H1 (cell line): ENCODE results near the gene TSHZ2. TPM values are rescaled to one million over a fixed set of nuclear protein-coding genes. Genes with fewer than 3 reads are reported as not detected.

Experiments
- CTCF ChIA-PET: fragments of 300-600 bp; sonication (Branson Sonifier 250); formaldehyde crosslinking; loops from one replicate; lab custom pipeline; 2021; ENCODE audit not compliant: partially characterized antibody; lab: Charles Lee
- POLR2A ChIA-PET: fragments of 300-600 bp; sonication (Branson Sonifier 250); formaldehyde crosslinking; loops from one replicate; lab custom pipeline; 2021; ENCODE audit warnings: inconsistent platforms; ENCODE audit not compliant: partially characterized antibody; lab: Charles Lee
- DNase-seq, 2 experiments: peaks; one replicate each; pipeline versions ENCODE4 v3.0.0 to v3.0.0-alpha.2; 2010 to 2022; ENCODE audit warnings: low spot score in 2 of 2, low read depth in 1 of 2, mixed read lengths in 1 of 2
- FAIRE-seq: peaks from 2 replicates; lab custom pipeline; 2011; peaks lifted over from hg19 to GRCh38; lab: Jason Lieb, UNC
- H2AFZ ChIP-seq: 2 replicates; pipeline ENCODE4 v1.8.1; 2012; ENCODE audit warnings: low read length, inconsistent platforms
- H2AK5ac ChIP-seq: 2 replicates; pipeline ENCODE4 v1.6.1; 2013; ENCODE audit warnings: low read depth, low read length
- H2BK120ac ChIP-seq: replicated peaks from 2 replicates; pipeline ENCODE3; 2013; ENCODE audit warnings: low read depth, low read length, inconsistent platforms
- H2BK12ac ChIP-seq: 2 replicates; pipeline ENCODE4 v1.6.1; 2013; ENCODE audit warnings: low read depth, low read length
- H2BK15ac ChIP-seq: 2 replicates; pipeline ENCODE4 v1.6.1; 2013; ENCODE audit warnings: low read length
- H2BK20ac ChIP-seq: 2 replicates; pipeline ENCODE4 v1.6.1; 2013; ENCODE audit warnings: low read length
- H2BK5ac ChIP-seq: 2 replicates; pipeline ENCODE4 v1.6.1; 2013; ENCODE audit warnings: low read depth, low read length
- H3K14ac ChIP-seq: 2 replicates; pipeline ENCODE4 v1.6.1; 2013; ENCODE audit warnings: inconsistent platforms; ENCODE audit not compliant: insufficient read length
- H3K18ac ChIP-seq: 2 replicates; pipeline ENCODE4 v1.6.1; 2013; ENCODE audit warnings: low read length; ENCODE audit errors: extremely low read depth
- H3K23ac ChIP-seq: 2 replicates; pipeline ENCODE4 v1.6.1; 2013; ENCODE audit warnings: inconsistent platforms; ENCODE audit not compliant: insufficient read length
- H3K23me2 ChIP-seq: 2 replicates; pipeline ENCODE4 v1.6.1; 2013; ENCODE audit warnings: low read depth, low read length
- H3K27ac ChIP-seq: 2 replicates; pipeline ENCODE4 v1.6.1; 2011; ENCODE audit warnings: low read depth, low read length, inconsistent platforms
- H3K27me3 ChIP-seq, 4 experiments: replicated peaks in 1 of 4; 1 replicate in 1 of 4; 2 replicates in 3 of 4; pipeline versions ENCODE4 v1.6.1 to v1.8.1; 2011 to 2013; ENCODE audit warnings: low read length in 3 of 4, mild to moderate bottlenecking in 3 of 4, inconsistent platforms in 2 of 4, mixed read lengths in 2 of 4, moderate library complexity in 1 of 4; ENCODE audit not compliant: control insufficient read depth in 3 of 4, insufficient read depth in 3 of 4; ENCODE audit errors: extremely low read depth in 1 of 4
- H3K36me3 ChIP-seq, 4 experiments: 2 replicates each; pipeline versions ENCODE4 v1.6.1 to v1.8.1; 2011 to 2013; ENCODE audit warnings: mild to moderate bottlenecking in 4 of 4, low read length in 3 of 4, moderate library complexity in 2 of 4, control low read depth in 1 of 4, inconsistent platforms in 1 of 4; ENCODE audit not compliant: insufficient read depth in 4 of 4, control insufficient read depth in 2 of 4
- H3K4ac ChIP-seq: replicated peaks from 2 replicates; pipeline ENCODE3; 2013; ENCODE audit warnings: low read length, low read depth, mixed read lengths, inconsistent platforms; ENCODE audit not compliant: insufficient read length
- H3K4me1 ChIP-seq, 4 experiments: replicated peaks in 1 of 4; 1 replicate in 1 of 4; 2 replicates in 3 of 4; pipeline versions ENCODE4 v1.6.1 to v1.8.1; 2011 to 2013; ENCODE audit warnings: low read length in 3 of 4, inconsistent platforms in 2 of 4, mixed read lengths in 1 of 4; ENCODE audit not compliant: insufficient read depth in 4 of 4, control insufficient read depth in 3 of 4
- H3K4me2 ChIP-seq, 2 experiments: 2 replicates each; pipeline versions ENCODE4 v1.6.1 to v1.8.1; 2011 to 2013; ENCODE audit warnings: low read depth in 2 of 2, low read length in 2 of 2, control low read depth in 1 of 2, inconsistent platforms in 1 of 2, mild to moderate bottlenecking in 1 of 2; ENCODE audit not compliant: insufficient read depth in 1 of 2
- H3K4me3 ChIP-seq, 4 experiments: fragments of 200-600, 300-600 bp in 1 of 4; sonication (generic), shearing (Covaris generic), sonication (Bioruptor Twin) in 1 of 4; 2 replicates each; pipeline versions ENCODE4 v1.5.1 to v1.8.1; 2011 to 2016; ENCODE audit warnings: low read length in 4 of 4, low read depth in 3 of 4, control low read depth in 2 of 4, inconsistent platforms in 2 of 4, mild to moderate bottlenecking in 2 of 4, mixed read lengths in 1 of 4, moderate library complexity in 1 of 4; ENCODE audit not compliant: insufficient read depth in 2 of 4; ENCODE audit errors: extremely low read depth in 1 of 4
- H3K56ac ChIP-seq: replicated peaks from 2 replicates; pipeline ENCODE3; 2013; ENCODE audit warnings: low read depth, mild to moderate bottlenecking, mixed read lengths, low read length, inconsistent platforms; ENCODE audit not compliant: insufficient read length
- H3K79me1 ChIP-seq: 2 replicates; pipeline ENCODE4 v1.6.1; 2013; ENCODE audit warnings: low read depth, low read length, control low read depth
- H3K79me2 ChIP-seq, 2 experiments: 2 replicates each; pipeline versions ENCODE4 v1.6.1 to v1.8.1; 2012 to 2013; ENCODE audit warnings: low read length in 2 of 2, mild to moderate bottlenecking in 2 of 2, inconsistent platforms in 1 of 2; ENCODE audit not compliant: insufficient read depth in 2 of 2, control insufficient read depth in 1 of 2
- H3K9ac ChIP-seq, 4 experiments: replicated peaks in 1 of 4; 1 replicate in 1 of 4; 2 replicates in 3 of 4; pipeline versions ENCODE4 v1.6.1 to v1.8.1; 2011 to 2013; ENCODE audit warnings: low read depth in 3 of 4, low read length in 3 of 4, control low read depth in 2 of 4, mild to moderate bottlenecking in 2 of 4, moderate library complexity in 2 of 4, inconsistent platforms in 1 of 4; ENCODE audit errors: extremely low read depth in 1 of 4
- H3K9me3 ChIP-seq, 2 experiments: 2 replicates each; pipeline versions ENCODE4 v1.6.1 to v1.8.1; 2012 to 2013; ENCODE audit warnings: mild to moderate bottlenecking in 2 of 2, moderate library complexity in 2 of 2, control low read depth in 1 of 2, inconsistent platforms in 1 of 2, low read depth in 1 of 2, low read length in 1 of 2, mixed read lengths in 1 of 2; ENCODE audit not compliant: insufficient read depth in 2 of 2
- H4K20me1 ChIP-seq, 2 experiments: replicated peaks in 1 of 2; 2 replicates each; pipeline versions ENCODE3 to v1.8.1; 2011 to 2013; ENCODE audit warnings: inconsistent platforms in 2 of 2, low read length in 2 of 2, mild to moderate bottlenecking in 1 of 2; ENCODE audit not compliant: insufficient read depth in 2 of 2, control insufficient read depth in 1 of 2
- H4K5ac ChIP-seq: 2 replicates; pipeline ENCODE4 v1.6.1; 2013; ENCODE audit warnings: low read length, low read depth, mixed read lengths, inconsistent platforms; ENCODE audit not compliant: insufficient read length
- H4K8ac ChIP-seq: 2 replicates; pipeline ENCODE4 v1.8.0; 2013; ENCODE audit warnings: mild to moderate bottlenecking, moderate library complexity, low read length, inconsistent platforms; ENCODE audit not compliant: insufficient read depth; ENCODE audit errors: extremely low read depth
- H4K91ac ChIP-seq: replicated peaks from 2 replicates; pipeline ENCODE3; 2013; ENCODE audit warnings: low read length, mixed read lengths, inconsistent platforms; ENCODE audit not compliant: insufficient read length
- BACH1 ChIP-seq: IDR thresholded peaks from 2 replicates; pipeline ENCODE4 v1.6.1; 2012; ENCODE audit warnings: low read length, improper control_type of control experiment
- CBX5 ChIP-seq: fragments of 300-800, 300-1000 bp; sonication (generic); IDR thresholded peaks from 2 replicates; pipeline ENCODE4 v1.7.1; 2016; ENCODE audit warnings: antibody characterized with exemption, low read length, low read depth
- CHD1 ChIP-seq: IDR thresholded peaks from 2 replicates; pipeline ENCODE4 v1.6.1; 2012; ENCODE audit warnings: low read depth, low read length, improper control_type of control experiment
- CHD2 ChIP-seq: IDR thresholded peaks from 2 replicates; pipeline ENCODE4 v1.6.1; 2012; ENCODE audit warnings: low read length, improper control_type of control experiment
- CTCF ChIP-seq, 3 experiments: IDR thresholded peaks; 1 replicate in 2 of 3; 2 replicates in 1 of 3; pipeline versions ENCODE4 v1.5.1 to v1.6.1; 2011; ENCODE audit warnings: low read length in 3 of 3, mild to moderate bottlenecking in 3 of 3, inconsistent platforms in 2 of 3, low read depth in 1 of 3, moderate library complexity in 1 of 3; ENCODE audit not compliant: insufficient read depth in 1 of 3; ENCODE audit errors: control extremely low read depth in 1 of 3
- JUND ChIP-seq: IDR thresholded peaks from 2 replicates; pipeline ENCODE4 v1.6.1; 2011; ENCODE audit warnings: mild to moderate bottlenecking, improper control_type of control experiment, low read length
- RAD21 ChIP-seq, 2 experiments: IDR thresholded peaks in 1 of 2; conservative IDR thresholded peaks in 1 of 2; 2 replicates each; pipeline ENCODE4 v1.6.1; 2011; ENCODE audit warnings: low read depth in 2 of 2, low read length in 2 of 2, improper control_type of control experiment in 1 of 2, inconsistent platforms in 1 of 2, mild to moderate bottlenecking in 1 of 2, moderate library complexity in 1 of 2
- RNF2 ChIP-seq: fragments of 200-900, 300-1000 bp; sonication (generic); IDR thresholded peaks from 2 replicates; pipeline ENCODE4 v1.7.1; 2016; ENCODE audit warnings: borderline replicate concordance, low read depth, mild to moderate bottlenecking, antibody characterized with exemption, low read length; ENCODE audit not compliant: poor library complexity, severe bottlenecking; ENCODE audit errors: missing control alignments
- RXRA ChIP-seq: IDR thresholded peaks from 2 replicates; pipeline ENCODE4 v1.6.1; 2011; ENCODE audit warnings: low read depth, mild to moderate bottlenecking, low read length, moderate library complexity; ENCODE audit not compliant: insufficient read depth
- SP1 ChIP-seq: IDR thresholded peaks from 2 replicates; pipeline ENCODE4 v1.6.1; 2011; ENCODE audit warnings: low read depth, low read length
- TCF12 ChIP-seq: IDR thresholded peaks from 2 replicates; pipeline ENCODE4 v1.6.1; 2011; ENCODE audit warnings: low read depth, mild to moderate bottlenecking, low read length
- ZNF274 ChIP-seq: IDR thresholded peaks from 2 replicates; pipeline ENCODE4 v1.7.0; 2012; ENCODE audit warnings: low read length, borderline replicate concordance; ENCODE audit errors: extremely low read depth
- WGBS, 2 experiments: shearing (Covaris generic) in 1 of 2; methylation state at CpG; one replicate each; pipeline versions ENCODE4 v1.1.6 to v1.1.7; 2013 to 2015; ENCODE audit warnings: low lambda C conversion rate in 2 of 2, mixed read lengths in 2 of 2, inconsistent platforms in 1 of 2, low coverage in 1 of 2, missing lambda C conversion rate in 1 of 2; ENCODE audit not compliant: insufficient replicate concordance in 2 of 2, insufficient coverage in 1 of 2, insufficient read length in 1 of 2; ENCODE audit errors: extremely low coverage in 1 of 2, missing lambda C conversion rate in 1 of 2; 5-methylcytosine and 5-hydroxymethylcytosine counted together
- polyA plus RNA-seq, 7 experiments: library from polyadenylated mRNA; depleted of rRNA in 3 of 7; stranded (reverse) in 5 of 7; unstranded in 2 of 7; fragments of >200 nt in 5 of 7; fragments of 200-250 nt in 2 of 7; gene quantifications; 1 replicate in 5 of 7; 2 replicates in 1 of 7; 4 replicates in 1 of 7; pipeline versions ENCODE4 v1.2.1 to v1.2.3, GENCODE V29; 2011 to 2013; ENCODE audit warnings: missing spikeins in 2 of 7, mixed read lengths in 2 of 7
- total RNA-seq: library from RNA; stranded (reverse); fragmentation: NEBNext Ultra II Directional; extraction: Animal tissue kit (Norgen Biotek cat#: 25700); gene quantifications from 2 replicates; pipeline ENCODE4 v1.2.1, GENCODE V29; 2021

Gene TSHZ2
- total and polyA plus RNA-seq, 2 of the 8 experiments (the other 6 are each of a cell fraction or from before 2014, with no cell fraction given), result 0.14 to 0.30 TPM

- Histone ChIP-seq H3K4ac (no peak overlapping the region), H2BK15ac (no peak overlapping the region), H3K23ac (no peak overlapping the region), H4K5ac (no peak overlapping the region), H3K27ac (no peak overlapping the region), H2BK12ac (no peak overlapping the region), H3K56ac (no peak overlapping the region), H4K8ac (no peak overlapping the region), H3K4me3 (no peak overlapping the region), H3K4me2 (no peak overlapping the region), H3K14ac (no peak overlapping the region), H3K27me3 (no peaks in the 10 kb centered on the region), H2AK5ac (no peak overlapping the region), H4K20me1 (no peaks in the 10 kb centered on the region), H3K79me2 (no peaks in the 10 kb centered on the region), H2BK5ac (no peak overlapping the region), H2AFZ (peak overlapping the region; percentile 39), H3K79me1 (no peaks in the 10 kb centered on the region), H3K18ac (no peak overlapping the region), H3K9ac (no peak overlapping the region), H2BK20ac (no peak overlapping the region), H3K4me1 (peaks cover 0 to 4% (median 2%) of the 10 kb centered on the region in 4 experiments; a peak in 2 of 7 replicates), H4K91ac (no peak overlapping the region), H3K23me2 (no peaks in the 10 kb centered on the region), H3K9me3 (no peaks in the 10 kb centered on the region), H3K36me3 (no peaks in the 10 kb centered on the region), H2BK120ac (no peak overlapping the region)
- WGBS, 2 experiments, result 89% methylated on average over 8 of the region's 8 CpGs; no CpG with 5 or more reads in 1 of the 2 experiments
- POLR2A ChIA-PET, result no interaction called here
- CTCF ChIA-PET, result interaction anchor here (0.6 to 1.2 kb wide), 3 partner anchors 12 to 525 kb away, joined by 3 to 4 read pairs (median 3); no protein-coding TSS in a partner anchor
- no peak for FAIRE-seq
- DNase-seq, result no peak
- TF ChIP-seq CTCF (IDR thresholded peaks at IDR 0.05; ENCODE audit: control extremely low read depth in 1 of 3, insufficient read depth in 1 of 3, low read depth in 1 of 3, low read length in 3 of 3) (no peak), TCF12 (no peak), SP1 (no peak), ZNF274 (no peak), RAD21 (IDR thresholded peaks at IDR 0.05 in 1 of 2, conservative IDR thresholded peaks at IDR 0.05 in 1 of 2; ENCODE audit: low read depth in 2 of 2, low read length in 2 of 2) (no peak), CBX5 (no peak), RNF2 (no peak), JUND (no peak), BACH1 (no peak), CHD1 (no peak), RXRA (no peak), CHD2 (no peak)
These were observed 411.8 kb downstream of the TSHZ2 start for GRCh38 chr20:53383916-53384315.
